OCI-LY7 (cell line): Measurements from ENCODE around the gene ERFE. TPM values are rescaled to one million over a fixed set of nuclear protein-coding genes. Genes with fewer than 3 reads are reported as not detected.

Experiments used
- BruUV-seq: library from RNA; stranded (reverse); fragments of 400-500 nt; replicated peaks from 2 replicates; lab custom pipeline; 2021; lab: Mats Ljungman, UMichigan
- CTCF ChIA-PET: fragments of 300-600 bp; sonication (Branson Sonifier 250); formaldehyde crosslinking; loops from one replicate; lab custom pipeline; 2022; ENCODE audit warnings: antibody characterized with exemption; ENCODE audit not compliant: unreplicated experiment; lab: Charles Lee
- POLR2A ChIA-PET: fragments of 300-600 bp; sonication (Branson Sonifier 250); formaldehyde crosslinking; loops from one replicate; lab custom pipeline; 2022; ENCODE audit warnings: antibody characterized with exemption; lab: Charles Lee
- DNase-seq: peaks from one replicate; pipeline ENCODE4 v3.0.0-alpha.2; 2015; ENCODE audit warnings: low spot score
- H2AFZ ChIP-seq: fragments of 200-600 bp; sonication (generic), shearing (Covaris generic); 2 replicates; pipeline ENCODE4 v1.6.1; 2014; ENCODE audit warnings: mild to moderate bottlenecking, antibody characterized with exemption, low read length, moderate library complexity
- H3K27ac ChIP-seq: fragments of 200-600 bp; sonication (generic); 2 replicates; pipeline ENCODE4 v1.5.1; 2014; ENCODE audit warnings: mixed run types, low read depth, mild to moderate bottlenecking, moderate library complexity, low read length, inconsistent platforms; ENCODE audit not compliant: poor library complexity, severe bottlenecking
- H3K36me3 ChIP-seq: fragments of 200-600 bp; sonication (generic); 2 replicates; pipeline ENCODE4 v1.6.1; 2014; ENCODE audit warnings: mild to moderate bottlenecking, antibody characterized with exemption, low read length, moderate library complexity, mixed read lengths; ENCODE audit not compliant: insufficient read depth
- H3K4me1 ChIP-seq: fragments of 200-600 bp; sonication (generic); 2 replicates; pipeline ENCODE4 v1.5.1; 2014; ENCODE audit warnings: mild to moderate bottlenecking, low read length; ENCODE audit not compliant: insufficient read depth, poor library complexity, severe bottlenecking
- H3K4me2 ChIP-seq: fragments of 200-600 bp; sonication (generic); 2 replicates; pipeline ENCODE4 v1.6.1; 2014; ENCODE audit warnings: mild to moderate bottlenecking, low read length
- H3K4me3 ChIP-seq: fragments of 200-600 bp; sonication (generic); 2 replicates; pipeline ENCODE4 v1.5.1; 2014; ENCODE audit warnings: mild to moderate bottlenecking, low read depth, low read length; ENCODE audit not compliant: poor library complexity, severe bottlenecking
- H3K79me2 ChIP-seq: fragments of 200-600 bp; sonication (generic); 2 replicates; pipeline ENCODE4 v1.6.1; 2016; ENCODE audit warnings: low read depth, mild to moderate bottlenecking, low read length, moderate library complexity, mixed read lengths; ENCODE audit not compliant: insufficient read depth
- H3K9me2 ChIP-seq: fragments of 200-600 bp; sonication (generic); 2 replicates; pipeline ENCODE4 v1.6.1; 2016; ENCODE audit warnings: mild to moderate bottlenecking, low read length, mixed read lengths; ENCODE audit not compliant: insufficient read depth
- H3K9me3 ChIP-seq: fragments of 200-600 bp; sonication (generic); 2 replicates; pipeline ENCODE4 v1.6.1; 2014; ENCODE audit warnings: mild to moderate bottlenecking, mixed run types, low read length, mixed read lengths
- H4K20me1 ChIP-seq: fragments of 200-600 bp; sonication (generic); 2 replicates; pipeline ENCODE4 v1.6.1; 2014; ENCODE audit warnings: mild to moderate bottlenecking, antibody characterized with exemption, low read length, moderate library complexity, mixed read lengths; ENCODE audit not compliant: insufficient read depth
- EZH2phosphoT487 ChIP-seq: fragments of 200-600 bp; sonication (generic); IDR thresholded peaks from 2 replicates; pipeline ENCODE4 v1.6.1; 2018; ENCODE audit warnings: low read depth, borderline replicate concordance, mild to moderate bottlenecking, mixed run types, antibody characterized with exemption, low read length, moderate library complexity, mixed read lengths
- intact Hi-C: fragments of 100-400 bp; cut with micrococcal nuclease; formaldehyde crosslinking; loops from one replicate; pipeline ENCODE4 v1.10.0; 2022; ENCODE audit not compliant: unreplicated experiment
- total RNA-seq, 2 experiments: library from RNA; depleted of rRNA in 1 of 2; stranded (reverse); fragments of >200 nt in 1 of 2; shearing (Covaris generic) in 1 of 2; gene quantifications; 2 replicates each; pipeline ENCODE4 v1.2.3, GENCODE V29; 2014 to 2022
- TF ChIP-seq, protein P1 (sequence below): fragments of 200-600 bp; sonication (generic); conservative IDR thresholded peaks from 2 replicates; pipeline ENCODE4 v1.5.1; 2014; ENCODE audit warnings: mild to moderate bottlenecking, antibody characterized with exemption, low read length, moderate library complexity, mixed read lengths

The ERFE gene
- total RNA-seq, 2 experiments from 2014 or later = 8.2 to 10.2 TPM

DNA sequence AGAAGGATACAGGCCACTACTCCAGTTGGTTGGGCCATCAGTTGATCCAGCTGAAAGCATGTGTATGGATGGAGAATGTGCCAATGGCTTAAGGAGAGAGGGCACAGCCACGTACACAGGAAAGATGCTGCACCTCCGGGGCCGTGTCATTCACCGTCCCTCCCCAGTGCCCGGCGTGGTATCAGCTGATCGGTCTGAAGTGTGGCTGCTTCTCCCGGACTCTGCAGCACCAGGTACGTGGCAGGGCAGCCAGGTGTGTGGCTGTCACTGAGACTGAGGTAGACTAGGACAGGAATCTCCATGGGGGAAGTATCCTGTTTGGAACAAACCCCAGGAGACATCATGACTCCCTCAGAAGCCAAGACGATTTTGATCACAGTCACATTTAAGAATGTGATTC, 4.2 kb upstream of the ERFE start:
- POLR2A ChIA-PET = no interaction called here
- no TSS peak for BruUV-seq
- no peaks in the 10 kb centered on the region for H4K20me1 ChIP-seq
- CTCF ChIA-PET = interaction anchor here (0.5 kb wide), 1 partner anchor 225 kb away, joined by 3 read pairs; no protein-coding TSS in a partner anchor
- intact Hi-C loops = loop anchor here (10.0 kb wide), 1 partner anchor 230 kb away; no protein-coding TSS in a partner anchor
- peaks cover 4% of the 10 kb centered on the region for H3K4me1 ChIP-seq
- no peaks in the 10 kb centered on the region for H3K9me3 ChIP-seq
- no peak for DNase-seq
- H3K27ac ChIP-seq = no peak overlapping the region
- no peaks in the 10 kb centered on the region for H3K36me3 ChIP-seq
- TF ChIP-seq, protein P1, sequence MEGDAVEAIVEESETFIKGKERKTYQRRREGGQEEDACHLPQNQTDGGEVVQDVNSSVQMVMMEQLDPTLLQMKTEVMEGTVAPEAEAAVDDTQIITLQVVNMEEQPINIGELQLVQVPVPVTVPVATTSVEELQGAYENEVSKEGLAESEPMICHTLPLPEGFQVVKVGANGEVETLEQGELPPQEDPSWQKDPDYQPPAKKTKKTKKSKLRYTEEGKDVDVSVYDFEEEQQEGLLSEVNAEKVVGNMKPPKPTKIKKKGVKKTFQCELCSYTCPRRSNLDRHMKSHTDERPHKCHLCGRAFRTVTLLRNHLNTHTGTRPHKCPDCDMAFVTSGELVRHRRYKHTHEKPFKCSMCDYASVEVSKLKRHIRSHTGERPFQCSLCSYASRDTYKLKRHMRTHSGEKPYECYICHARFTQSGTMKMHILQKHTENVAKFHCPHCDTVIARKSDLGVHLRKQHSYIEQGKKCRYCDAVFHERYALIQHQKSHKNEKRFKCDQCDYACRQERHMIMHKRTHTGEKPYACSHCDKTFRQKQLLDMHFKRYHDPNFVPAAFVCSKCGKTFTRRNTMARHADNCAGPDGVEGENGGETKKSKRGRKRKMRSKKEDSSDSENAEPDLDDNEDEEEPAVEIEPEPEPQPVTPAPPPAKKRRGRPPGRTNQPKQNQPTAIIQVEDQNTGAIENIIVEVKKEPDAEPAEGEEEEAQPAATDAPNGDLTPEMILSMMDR = no peak
- TF ChIP-seq EZH2phosphoT487 = no peak
- H3K4me3 ChIP-seq = no peak overlapping the region
- no peak overlapping the region for H3K4me2 ChIP-seq
- H3K79me2 ChIP-seq = no peaks in the 10 kb centered on the region
- H2AFZ ChIP-seq = no peak overlapping the region
- no peaks in the 10 kb centered on the region for H3K9me2 ChIP-seq

DNA sequence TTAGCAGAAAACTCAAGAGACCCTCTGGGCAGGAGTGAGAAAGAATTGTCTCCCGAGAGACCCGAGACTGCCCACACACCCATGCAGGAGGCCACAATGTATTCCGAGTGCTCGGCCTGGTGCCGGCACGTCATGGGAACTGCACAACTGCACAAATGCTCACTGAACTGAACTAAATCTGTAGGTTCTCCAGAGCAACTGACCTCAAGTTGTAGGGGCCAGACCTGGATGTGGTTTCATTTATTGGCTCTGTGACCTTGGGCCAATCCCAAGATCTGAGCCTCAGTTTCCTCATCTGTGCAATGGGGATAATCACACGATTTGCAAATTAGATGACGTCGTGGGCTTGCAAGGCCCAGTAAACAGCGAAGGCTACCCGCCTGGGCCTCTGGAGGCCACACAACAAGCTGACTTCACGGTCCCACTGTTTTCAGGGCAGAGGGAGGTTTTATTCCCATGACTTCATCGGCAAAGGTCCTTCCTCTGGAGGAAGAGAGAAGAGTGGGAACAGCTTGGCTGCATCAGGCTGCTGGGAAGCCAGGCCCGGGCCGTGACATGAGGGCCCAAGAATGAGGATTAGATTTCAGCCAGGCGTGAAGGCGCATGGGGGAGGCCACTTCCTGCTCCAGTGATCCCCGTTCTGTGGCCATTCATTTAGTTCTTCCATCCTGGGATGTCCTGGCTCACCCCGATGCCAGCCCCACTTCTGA, 3.6 kb upstream of the ERFE start:
- CTCF ChIA-PET = no interaction called here
- no TSS peak for BruUV-seq

More for the DNA sequence above, 3.6 kb upstream of the ERFE start:
- peaks cover 11% of the 10 kb centered on the region for H3K4me1 ChIP-seq
- H3K4me2 ChIP-seq = no peak overlapping the region
- no peaks in the 10 kb centered on the region for H4K20me1 ChIP-seq
- POLR2A ChIA-PET = no interaction called here
- DNase-seq = no peak
- no peaks in the 10 kb centered on the region for H3K36me3 ChIP-seq
- H3K79me2 ChIP-seq = no peaks in the 10 kb centered on the region
- TF ChIP-seq, protein P1 = no peak
- TF ChIP-seq EZH2phosphoT487 = no peak
- intact Hi-C loops = loop anchor here (10.0 kb wide), 1 partner anchor 230 kb away; no protein-coding TSS in a partner anchor
- H3K4me3 ChIP-seq = no peak overlapping the region
- no peaks in the 10 kb centered on the region for H3K9me3 ChIP-seq
- H3K9me2 ChIP-seq = no peaks in the 10 kb centered on the region
- no peak overlapping the region for H3K27ac ChIP-seq
- H2AFZ ChIP-seq = no peak overlapping the region
